Astrocyte (in vitro differentiated cells and primary cell): Measurements from ENCODE around the gene FAM98C. TPM values are rescaled to one million over a fixed set of nuclear protein-coding genes. Genes with fewer than 3 reads are reported as not detected.

Experiments
- DNase-seq: peaks from one replicate; pipeline ENCODE4 v3.0.0-alpha.2; 2010; ENCODE audit warnings: low read depth
- FAIRE-seq: peaks from 2 replicates; lab custom pipeline; 2011; peaks lifted over from hg19 to GRCh38; lab: Jason Lieb, UNC
- H2AFZ ChIP-seq: 2 replicates; pipeline ENCODE4 v1.6.0; 2012; ENCODE audit warnings: low read depth, low read length, inconsistent platforms
- H3K27ac ChIP-seq: 2 replicates; pipeline ENCODE4 v1.5.1; 2011; ENCODE audit warnings: low read depth, low read length, inconsistent platforms
- H3K27me3 ChIP-seq: 2 replicates; pipeline ENCODE4 v1.6.0; 2011; ENCODE audit warnings: low read length, inconsistent platforms; ENCODE audit not compliant: insufficient read depth
- H3K36me3 ChIP-seq: 2 replicates; pipeline ENCODE4 v1.5.1; 2011; ENCODE audit warnings: low read length, inconsistent platforms; ENCODE audit not compliant: insufficient read depth
- H3K4me1 ChIP-seq: 2 replicates; pipeline ENCODE4 v1.5.1; 2011; ENCODE audit warnings: low read length, inconsistent platforms; ENCODE audit not compliant: insufficient read depth
- H3K4me2 ChIP-seq: 2 replicates; pipeline ENCODE4 v1.6.0; 2012; ENCODE audit warnings: low read length, inconsistent platforms
- H3K4me3 ChIP-seq: 2 replicates; pipeline ENCODE4 v1.5.1; 2011; ENCODE audit warnings: low read depth, mild to moderate bottlenecking, low read length, inconsistent platforms; ENCODE audit not compliant: insufficient read depth
- H3K79me2 ChIP-seq: 2 replicates; pipeline ENCODE4 v1.6.0; 2012; ENCODE audit warnings: mild to moderate bottlenecking, low read length, inconsistent platforms; ENCODE audit not compliant: insufficient read depth
- H3K9ac ChIP-seq: 2 replicates; pipeline ENCODE4 v1.6.0; 2012; ENCODE audit warnings: mild to moderate bottlenecking, low read length, inconsistent platforms
- H3K9me3 ChIP-seq: 2 replicates; pipeline ENCODE4 v1.5.1; 2012; ENCODE audit warnings: low read depth, mild to moderate bottlenecking, low read length, inconsistent platforms; ENCODE audit not compliant: insufficient read depth
- H4K20me1 ChIP-seq: 2 replicates; pipeline ENCODE4 v1.6.0; 2012; ENCODE audit warnings: low read length, inconsistent platforms; ENCODE audit not compliant: insufficient read depth
- H3K27ac Mint-ChIP-seq: one replicate; pipeline ENCODE4 v1.8.0; 2021; ENCODE audit warnings: mild to moderate bottlenecking, mixed read lengths; ENCODE audit not compliant: unreplicated experiment
- H3K27me3 Mint-ChIP-seq: one replicate; pipeline ENCODE4 v1.8.0; 2021; ENCODE audit warnings: low read depth, mixed read lengths; ENCODE audit not compliant: unreplicated experiment
- H3K36me3 Mint-ChIP-seq: one replicate; pipeline ENCODE4 v1.8.0; 2021; ENCODE audit warnings: low read depth, mixed read lengths; ENCODE audit not compliant: unreplicated experiment
- H3K4me1 Mint-ChIP-seq: one replicate; pipeline ENCODE4 v1.8.0; 2021; ENCODE audit warnings: low read depth, mixed read lengths; ENCODE audit not compliant: unreplicated experiment
- H3K4me3 Mint-ChIP-seq: one replicate; pipeline ENCODE4 v1.8.0; 2021; ENCODE audit warnings: mild to moderate bottlenecking, moderate library complexity, mixed read lengths; ENCODE audit not compliant: unreplicated experiment
- H3K9me3 Mint-ChIP-seq: one replicate; pipeline ENCODE4 v1.8.0; 2021; ENCODE audit warnings: mild to moderate bottlenecking, mixed read lengths; ENCODE audit not compliant: unreplicated experiment
- EZH2 ChIP-seq: IDR thresholded peaks from 2 replicates; pipeline ENCODE4 v1.6.1; 2012; ENCODE audit warnings: mild to moderate bottlenecking, low read length, inconsistent platforms; ENCODE audit not compliant: insufficient read depth
- total RNA-seq: library from RNA; stranded (reverse); gene quantifications from 2 replicates; pipeline ENCODE4 v1.2.1, GENCODE V29; 2021
- TF ChIP-seq, protein P1 (sequence below): IDR thresholded peaks from 2 replicates; pipeline ENCODE4 v1.5.1; 2011; ENCODE audit warnings: low read depth, mild to moderate bottlenecking, inconsistent platforms, low read length, moderate library complexity; ENCODE audit not compliant: insufficient read depth

Gene FAM98C
- total RNA-seq, 1 donor from 2014 or later, result 15.0 TPM

GRCh38 chr19:38433268-38433733 lies 30.4 kb downstream of the FAM98C start, which contains the start of gene RYR1:
TSS of gene RYR1 (plus strand) at chr19:38433691. CDS start at chr19:38433830, 139 bp downstream.
- H3K27ac ChIP-seq, result no peak within 1 kb of the TSS
- H3K27me3 Mint-ChIP-seq, result peaks cover 19% of the 10 kb centered on the region
- no peak within 1 kb of the TSS for H2AFZ ChIP-seq
- H3K36me3 ChIP-seq, result no peaks in the 10 kb centered on the region
- H3K36me3 Mint-ChIP-seq, result no peaks in the 10 kb centered on the region
- no peak within 1 kb of the TSS for H3K4me3 Mint-ChIP-seq
- peaks cover 10% of the 10 kb centered on the region for H3K27me3 ChIP-seq
- H4K20me1 ChIP-seq, result no peaks in the 10 kb centered on the region
- H3K9me3 ChIP-seq, result no peaks in the 10 kb centered on the region
- H3K79me2 ChIP-seq, result no peaks in the 10 kb centered on the region
- H3K4me1 ChIP-seq, result no peaks in the 10 kb centered on the region
- FAIRE-seq, result no peak
- no peak within 1 kb of the TSS for H3K9ac ChIP-seq
- no peak for TF ChIP-seq EZH2
- TF ChIP-seq, protein P1, sequence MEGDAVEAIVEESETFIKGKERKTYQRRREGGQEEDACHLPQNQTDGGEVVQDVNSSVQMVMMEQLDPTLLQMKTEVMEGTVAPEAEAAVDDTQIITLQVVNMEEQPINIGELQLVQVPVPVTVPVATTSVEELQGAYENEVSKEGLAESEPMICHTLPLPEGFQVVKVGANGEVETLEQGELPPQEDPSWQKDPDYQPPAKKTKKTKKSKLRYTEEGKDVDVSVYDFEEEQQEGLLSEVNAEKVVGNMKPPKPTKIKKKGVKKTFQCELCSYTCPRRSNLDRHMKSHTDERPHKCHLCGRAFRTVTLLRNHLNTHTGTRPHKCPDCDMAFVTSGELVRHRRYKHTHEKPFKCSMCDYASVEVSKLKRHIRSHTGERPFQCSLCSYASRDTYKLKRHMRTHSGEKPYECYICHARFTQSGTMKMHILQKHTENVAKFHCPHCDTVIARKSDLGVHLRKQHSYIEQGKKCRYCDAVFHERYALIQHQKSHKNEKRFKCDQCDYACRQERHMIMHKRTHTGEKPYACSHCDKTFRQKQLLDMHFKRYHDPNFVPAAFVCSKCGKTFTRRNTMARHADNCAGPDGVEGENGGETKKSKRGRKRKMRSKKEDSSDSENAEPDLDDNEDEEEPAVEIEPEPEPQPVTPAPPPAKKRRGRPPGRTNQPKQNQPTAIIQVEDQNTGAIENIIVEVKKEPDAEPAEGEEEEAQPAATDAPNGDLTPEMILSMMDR, result no peak
- no peak within 1 kb of the TSS for H3K4me2 ChIP-seq
- H3K4me3 ChIP-seq, result no peak within 1 kb of the TSS
- no peak within 1 kb of the TSS for H3K27ac Mint-ChIP-seq
- no peak for DNase-seq
- H3K9me3 Mint-ChIP-seq, result peaks cover 1% of the 10 kb centered on the region
- no peaks in the 10 kb centered on the region for H3K4me1 Mint-ChIP-seq

- H3K9ac ChIP-seq, result no peak overlapping the region
- no peak overlapping the region for H3K4me3 Mint-ChIP-seq
Observed at GRCh38 chr19:38434549-38435051, 31.7 kb downstream of the FAM98C start.

DNA sequence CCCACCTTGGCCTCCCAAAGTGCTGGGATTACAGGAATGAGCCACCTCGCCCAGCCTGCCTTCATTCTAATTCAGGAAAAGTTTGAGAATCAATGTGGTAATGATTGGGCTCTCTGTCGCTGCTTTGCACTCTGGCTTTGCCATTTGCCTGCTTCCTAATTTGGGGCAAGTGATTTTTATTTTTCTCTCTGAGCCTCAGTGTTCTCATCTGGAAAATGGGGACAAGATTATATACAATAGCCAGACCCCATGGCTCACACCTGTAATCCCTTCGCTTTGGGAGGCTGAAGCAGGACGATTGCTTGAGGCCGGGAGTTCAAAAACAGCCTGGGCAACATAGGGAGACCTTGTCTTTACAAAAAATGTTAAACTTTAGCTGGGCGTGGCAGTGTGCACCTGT lies 34.4 kb downstream of the FAM98C start:
- no peaks in the 10 kb centered on the region for H3K4me1 ChIP-seq
- no peak for TF ChIP-seq EZH2
- TF ChIP-seq, protein P1, result no peak
- peaks cover 1% of the 10 kb centered on the region for H3K9me3 Mint-ChIP-seq
- no peak overlapping the region for H3K9ac ChIP-seq
- H3K36me3 Mint-ChIP-seq, result no peaks in the 10 kb centered on the region
- no peaks in the 10 kb centered on the region for H3K79me2 ChIP-seq
- H3K36me3 ChIP-seq, result no peaks in the 10 kb centered on the region
- no peak overlapping the region for H3K4me3 ChIP-seq
- peaks cover 15% of the 10 kb centered on the region for H3K27me3 Mint-ChIP-seq
- no peak for FAIRE-seq
- no peak for DNase-seq
- H3K4me2 ChIP-seq, result no peak overlapping the region
- no peak overlapping the region for H3K27ac Mint-ChIP-seq
- H3K4me1 Mint-ChIP-seq, result no peaks in the 10 kb centered on the region
- H3K9me3 ChIP-seq, result no peaks in the 10 kb centered on the region
- H3K4me3 Mint-ChIP-seq, result no peak overlapping the region
- no peak overlapping the region for H3K27ac ChIP-seq
- peaks cover 6% of the 10 kb centered on the region for H3K27me3 ChIP-seq
- H2AFZ ChIP-seq, result no peak overlapping the region
- H4K20me1 ChIP-seq, result no peaks in the 10 kb centered on the region

More at GRCh38 chr19:38434549-38435051, 31.7 kb downstream of the FAM98C start:
- Histone ChIP-seq H3K9me3 (no peaks in the 10 kb centered on the region), H3K4me1 (no peaks in the 10 kb centered on the region), H3K4me2 (no peak overlapping the region), H3K36me3 (no peaks in the 10 kb centered on the region), H3K79me2 (no peaks in the 10 kb centered on the region), H4K20me1 (no peaks in the 10 kb centered on the region), H3K27ac (no peak overlapping the region), H2AFZ (no peak overlapping the region), H3K4me3 (no peak overlapping the region), H3K27me3 (peaks cover 10% of the 10 kb centered on the region)
- no peak for TF ChIP-seq EZH2
- Mint-ChIP-seq H3K36me3 (no peaks in the 10 kb centered on the region), H3K4me1 (no peaks in the 10 kb centered on the region), H3K27me3 (peaks cover 18% of the 10 kb centered on the region), H3K9me3 (peaks cover 1% of the 10 kb centered on the region), H3K27ac (no peak overlapping the region)
- no peak for DNase-seq
- FAIRE-seq, result no peak
